Lower leg skin (tissue), 4 donors: ENCODE measurements around the gene GRAMD4. TPM values are rescaled to one million over a fixed set of nuclear protein-coding genes. Genes with fewer than 3 reads are reported as not detected.

Source experiments
- DNase-seq, 2 donors: peaks; one replicate each; pipeline ENCODE4 v3.0.0-alpha.2; 2019; ENCODE audit warnings: low spot score in 2 of 2
- H3K4me3 ChIP-seq: fragments of 200-600 bp; sonication (generic); 2 replicates; pipeline ENCODE4 v1.5.1; 2017; ENCODE audit warnings: mild to moderate bottlenecking, low read depth; ENCODE audit not compliant: poor library complexity, severe bottlenecking
- POLR2A ChIP-seq, 2 donors: fragments of 450-650 bp; IDR thresholded peaks; one replicate each; pipeline ENCODE4 v1.6.1; 2016 to 2017; ENCODE audit warnings: antibody characterized with exemption in 2 of 2, mild to moderate bottlenecking in 1 of 2, moderate library complexity in 1 of 2
- WGBS, 2 donors: methylation state at CpG; one replicate each; pipeline ENCODE4 v1.1.5; 2018; 5-methylcytosine and 5-hydroxymethylcytosine counted together
- intact Hi-C: fragments of 100-400 bp; cut with DNase I; formaldehyde crosslinking; loops from one replicate; pipeline ENCODE4 v1.15.0; 2023; ENCODE audit warnings: low total_unique reads
- total RNA-seq, 4 donors: library from RNA; depleted of rRNA; stranded (reverse); fragments of >200 nt; gene quantifications; one replicate each; pipeline ENCODE4 v1.1.0, GENCODE V29; 2016
- TF ChIP-seq, protein P1 (sequence below), 3 donors: fragments of 450-650 bp; IDR thresholded peaks; one replicate each; pipeline ENCODE4 v1.5.1; 2016; ENCODE audit warnings: antibody characterized with exemption in 3 of 3, mild to moderate bottlenecking in 3 of 3, moderate library complexity in 2 of 3

Gene GRAMD4
- total RNA-seq, 4 donors from 2014 or later, result 78.7 to 136 (median 117) TPM

DNA sequence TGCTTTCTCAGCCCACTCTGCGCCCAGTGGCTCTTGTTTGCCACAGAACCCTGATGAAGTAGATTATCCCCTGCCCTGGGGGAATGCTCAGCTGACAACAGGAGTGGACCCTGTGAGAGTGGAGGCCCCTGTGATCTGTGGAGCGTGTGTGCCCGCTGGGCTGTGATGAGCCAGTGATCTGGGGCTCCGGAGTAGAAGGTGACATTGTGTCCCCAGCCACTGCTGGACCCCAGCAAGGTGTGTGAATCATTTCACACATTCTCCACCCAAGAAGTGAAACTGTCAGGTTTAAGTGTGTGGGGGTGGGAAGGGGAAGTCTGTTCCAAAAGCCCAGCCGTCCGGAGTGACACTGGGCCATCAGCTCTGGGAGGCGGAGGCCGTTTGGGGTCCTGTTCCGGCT, 33.1 kb upstream of the GRAMD4 start:
- no peak overlapping the region for H3K4me3 ChIP-seq
- intact Hi-C loops, result no loop called here
- 79 to 86% methylated on average over 8 to 9 of the region's 9 CpGs for WGBS, 2 donors
- TF ChIP-seq, protein P1, sequence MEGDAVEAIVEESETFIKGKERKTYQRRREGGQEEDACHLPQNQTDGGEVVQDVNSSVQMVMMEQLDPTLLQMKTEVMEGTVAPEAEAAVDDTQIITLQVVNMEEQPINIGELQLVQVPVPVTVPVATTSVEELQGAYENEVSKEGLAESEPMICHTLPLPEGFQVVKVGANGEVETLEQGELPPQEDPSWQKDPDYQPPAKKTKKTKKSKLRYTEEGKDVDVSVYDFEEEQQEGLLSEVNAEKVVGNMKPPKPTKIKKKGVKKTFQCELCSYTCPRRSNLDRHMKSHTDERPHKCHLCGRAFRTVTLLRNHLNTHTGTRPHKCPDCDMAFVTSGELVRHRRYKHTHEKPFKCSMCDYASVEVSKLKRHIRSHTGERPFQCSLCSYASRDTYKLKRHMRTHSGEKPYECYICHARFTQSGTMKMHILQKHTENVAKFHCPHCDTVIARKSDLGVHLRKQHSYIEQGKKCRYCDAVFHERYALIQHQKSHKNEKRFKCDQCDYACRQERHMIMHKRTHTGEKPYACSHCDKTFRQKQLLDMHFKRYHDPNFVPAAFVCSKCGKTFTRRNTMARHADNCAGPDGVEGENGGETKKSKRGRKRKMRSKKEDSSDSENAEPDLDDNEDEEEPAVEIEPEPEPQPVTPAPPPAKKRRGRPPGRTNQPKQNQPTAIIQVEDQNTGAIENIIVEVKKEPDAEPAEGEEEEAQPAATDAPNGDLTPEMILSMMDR (IDR thresholded peaks at IDR 0.05), result no peak
- no peak for TF ChIP-seq POLR2A (IDR thresholded peaks at IDR 0.05)
- no peak for DNase-seq

DNA sequence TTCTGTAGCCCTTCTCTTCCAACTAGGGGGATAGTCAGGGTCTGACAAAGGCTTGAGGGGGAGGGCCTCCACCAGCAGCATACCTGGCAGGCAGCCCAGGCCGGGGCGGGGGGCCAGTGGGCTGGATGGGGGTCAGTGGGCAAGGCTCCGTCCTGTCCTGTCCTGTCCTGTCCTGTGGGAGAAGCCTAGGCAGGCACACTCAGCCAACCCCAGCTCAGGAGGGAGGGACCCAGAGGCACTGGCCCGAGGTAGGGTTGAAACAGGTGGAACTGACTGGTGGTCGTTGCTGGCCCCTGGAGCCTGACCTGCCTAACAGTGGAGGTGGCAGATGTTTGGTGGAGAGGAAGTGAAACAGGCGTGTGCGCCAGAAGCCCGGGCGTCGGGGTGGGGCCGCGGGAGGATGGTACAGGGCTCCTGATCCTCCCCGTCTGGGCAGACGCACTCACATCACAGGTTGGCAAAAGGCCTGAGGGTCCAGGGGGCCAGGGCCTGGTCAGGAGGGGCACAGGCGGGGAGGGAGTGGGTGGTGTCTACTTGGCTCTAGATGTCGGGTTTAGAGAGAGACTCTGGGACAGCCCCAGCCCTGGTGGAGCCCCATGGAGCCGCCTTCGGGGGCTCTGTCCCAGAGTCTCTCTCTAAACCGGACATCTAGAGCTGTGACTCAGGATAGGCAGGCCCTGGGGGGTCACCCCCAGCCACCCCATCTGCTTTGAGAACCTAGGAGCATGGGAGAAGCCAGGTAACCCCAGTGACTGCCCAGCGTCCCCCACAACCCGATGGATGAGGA, 32.5 kb upstream of the GRAMD4 start:
- DNase-seq, result no peak
- intact Hi-C loops, result no loop called here
- WGBS, 2 donors, result 45 to 67% methylated on average over 20 to 21 of the region's 21 CpGs

GRCh38 chr22:46588279-46589140, 31.7 kb upstream of the GRAMD4 start:
- H3K4me3 ChIP-seq, result no peak overlapping the region
- intact Hi-C loops, result no loop called here
- 77 to 81% methylated on average over 22 to 27 of the region's 29 CpGs for WGBS, 2 donors
- DNase-seq, result no peak
- TF ChIP-seq POLR2A (IDR thresholded peaks at IDR 0.05), result no peak
- TF ChIP-seq, protein P1 (IDR thresholded peaks at IDR 0.05), result no peak

More for the DNA sequence above, 32.5 kb upstream of the GRAMD4 start:
- H3K4me3 ChIP-seq, result no peak overlapping the region
- TF ChIP-seq, protein P1 (IDR thresholded peaks at IDR 0.05), result no peak
- TF ChIP-seq POLR2A (IDR thresholded peaks at IDR 0.05), result no peak

DNA sequence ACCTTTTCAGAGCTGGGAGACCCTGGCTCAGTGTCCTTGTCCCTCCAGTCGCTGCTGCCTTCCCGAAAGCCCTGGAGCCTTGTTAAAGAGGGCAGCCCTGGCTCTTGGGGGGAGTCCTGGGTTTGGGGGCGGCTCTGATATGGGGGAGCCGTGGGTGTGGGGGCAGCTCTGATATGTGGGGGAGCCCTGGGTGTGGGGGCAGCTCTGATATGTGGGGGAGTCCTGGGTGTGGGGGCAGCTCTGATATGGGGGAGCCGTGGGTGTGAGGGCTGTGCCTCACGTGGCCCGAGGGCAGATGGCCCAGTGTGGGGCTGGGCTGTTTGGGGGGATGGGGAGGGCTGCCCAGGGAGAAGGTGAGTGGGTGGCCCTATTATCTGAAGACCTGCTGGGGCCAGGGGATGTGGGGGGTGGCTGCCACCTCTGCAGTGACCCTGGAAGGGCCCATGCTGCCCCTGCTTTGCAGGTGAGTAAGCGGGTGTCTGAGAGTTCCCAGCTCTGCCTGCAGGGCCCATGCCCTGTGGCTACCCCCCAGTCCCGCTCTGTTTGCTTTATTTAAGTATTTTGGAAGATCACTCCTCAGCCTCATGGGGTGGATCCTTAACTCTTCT, 30.9 kb upstream of the GRAMD4 start:
- DNase-seq, result no peak
- WGBS, 2 donors, result 88% methylated on average over 8 to 9 of the region's 9 CpGs
- H3K4me3 ChIP-seq, result no peak overlapping the region
- no peak for TF ChIP-seq POLR2A (IDR thresholded peaks at IDR 0.05)
- TF ChIP-seq, protein P1 (IDR thresholded peaks at IDR 0.05), result no peak
- intact Hi-C loops, result no loop called here

GRCh38 chr22:46589871-46590271, 30.3 kb upstream of the GRAMD4 start:
- TF ChIP-seq, protein P1 (IDR thresholded peaks at IDR 0.05), result no peak
- no peak for TF ChIP-seq POLR2A (IDR thresholded peaks at IDR 0.05)
- intact Hi-C loops, result no loop called here
- no peak for DNase-seq
- 87 to 91% methylated on average over 9 to 10 of the region's 11 CpGs for WGBS, 2 donors
- no peak overlapping the region for H3K4me3 ChIP-seq
